IMR-90 (cell line): ENCODE measurements around the gene FBXO4. TPM values are rescaled to one million over a fixed set of nuclear protein-coding genes. Genes with fewer than 3 reads are reported as not detected.

Experiments used
- ATAC-seq: fragments of 200-7000 bp; cut with Tn5 transposase; 2 replicates; pipeline ENCODE4 v1.9.1; 2020; ENCODE audit warnings: low read depth, mild to moderate bottlenecking, moderate library complexity
- BruUV-seq: library from RNA; stranded (reverse); fragments of 400-500 nt; replicated peaks from 2 replicates; lab custom pipeline; 2021; lab: Mats Ljungman, UMichigan
- CTCF ChIA-PET: fragments of 300-600 bp; formaldehyde crosslinking; extraction: SDS; loops from one replicate; lab custom pipeline; 2021; ENCODE audit warnings: antibody characterized with exemption; lab: Yijun Ruan, JAX
- POLR2A ChIA-PET: fragments of 300-600 bp; sonication (Branson Sonifier 250); formaldehyde crosslinking; loops from one replicate; lab custom pipeline; 2022; ENCODE audit warnings: antibody characterized with exemption; ENCODE audit not compliant: unreplicated experiment; lab: Charles Lee
- DNase-seq: peaks from one replicate; pipeline ENCODE4 v3.0.0; 2013
- H2AFZ ChIP-seq: replicated peaks from 2 replicates; pipeline ENCODE3; 2013; ENCODE audit warnings: low read length, mild to moderate bottlenecking; ENCODE audit not compliant: poor library complexity
- H2AK5ac ChIP-seq: 2 replicates; pipeline ENCODE4 v1.6.1; 2013; ENCODE audit warnings: low read depth, low read length, inconsistent platforms
- H2AK9ac ChIP-seq: replicated peaks from 2 replicates; pipeline ENCODE3; 2013; ENCODE audit warnings: mild to moderate bottlenecking, low read depth, low read length, moderate library complexity; ENCODE audit not compliant: poor library complexity
- H2BK120ac ChIP-seq: 2 replicates; pipeline ENCODE4 v1.6.1; 2013; ENCODE audit warnings: low read depth, low read length, inconsistent platforms
- H2BK15ac ChIP-seq: 3 replicates; pipeline ENCODE4 v1.6.1; 2013; ENCODE audit warnings: low read depth, low read length, inconsistent platforms
- H2BK20ac ChIP-seq: 2 replicates; pipeline ENCODE4 v1.6.1; 2013; ENCODE audit warnings: low read depth, mild to moderate bottlenecking, inconsistent platforms, low read length, moderate library complexity
- H2BK5ac ChIP-seq: 2 replicates; pipeline ENCODE4 v1.6.1; 2013; ENCODE audit warnings: mild to moderate bottlenecking, low read depth, low read length, inconsistent platforms; ENCODE audit not compliant: poor library complexity, severe bottlenecking
- H3K14ac ChIP-seq: replicated peaks from 2 replicates; pipeline ENCODE4 v1.6.1; 2013; ENCODE audit warnings: low read depth, low read length, inconsistent platforms
- H3K18ac ChIP-seq: 2 replicates; pipeline ENCODE4 v1.6.1; 2013; ENCODE audit warnings: low read depth, low read length, control low read depth
- H3K23ac ChIP-seq: 2 replicates; pipeline ENCODE4 v1.6.1; 2013; ENCODE audit warnings: low read depth, low read length, inconsistent platforms
- H3K27ac ChIP-seq: 2 replicates; pipeline ENCODE4 v1.5.1; 2013; ENCODE audit warnings: mild to moderate bottlenecking, control low read depth, low read length; ENCODE audit not compliant: insufficient read depth
- H3K27me3 ChIP-seq: 2 replicates; pipeline ENCODE4 v1.6.1; 2013; ENCODE audit warnings: low read length; ENCODE audit not compliant: control insufficient read depth, insufficient read depth
- H3K36me3 ChIP-seq: 2 replicates; pipeline ENCODE4 v1.6.1; 2013; ENCODE audit warnings: low read length, mixed read lengths; ENCODE audit not compliant: control insufficient read depth, insufficient read depth
- H3K4ac ChIP-seq: 2 replicates; pipeline ENCODE4 v1.6.1; 2013; ENCODE audit warnings: low read depth, low read length, inconsistent platforms
- H3K4me1 ChIP-seq: 2 replicates; pipeline ENCODE4 v1.6.1; 2013; ENCODE audit warnings: low read length, mixed read lengths; ENCODE audit not compliant: control insufficient read depth, insufficient read depth
- H3K4me2 ChIP-seq: 2 replicates; pipeline ENCODE4 v1.6.1; 2013; ENCODE audit warnings: low read depth, mild to moderate bottlenecking, control low read depth, low read length, moderate library complexity
- H3K4me3 ChIP-seq: 2 replicates; pipeline ENCODE4 v1.5.1; 2013; ENCODE audit warnings: low read depth, mild to moderate bottlenecking, control low read depth, low read length, moderate library complexity; ENCODE audit not compliant: insufficient read depth
- H3K56ac ChIP-seq: 2 replicates; pipeline ENCODE4 v1.6.1; 2013; ENCODE audit warnings: low read length, inconsistent platforms; ENCODE audit not compliant: insufficient read depth; ENCODE audit errors: extremely low read depth
- H3K79me1 ChIP-seq, 2 experiments: 2 replicates each; pipeline ENCODE4 v1.6.1; 2013; ENCODE audit warnings: low read length in 2 of 2, inconsistent platforms in 1 of 2, low read depth in 1 of 2
- H3K9ac ChIP-seq: 2 replicates; pipeline ENCODE4 v1.6.1; 2013; ENCODE audit warnings: low read depth, low read length, control low read depth
- H3K9me1 ChIP-seq: 2 replicates; pipeline ENCODE4 v1.6.1; 2013; ENCODE audit warnings: low read length, inconsistent platforms; ENCODE audit not compliant: insufficient read depth
- H3K9me3 ChIP-seq: 2 replicates; pipeline ENCODE4 v1.6.1; 2013; ENCODE audit warnings: low read length; ENCODE audit not compliant: control insufficient read depth, insufficient read depth
- H4K20me1 ChIP-seq: 2 replicates; pipeline ENCODE4 v1.6.1; 2013; ENCODE audit warnings: low read length, inconsistent platforms; ENCODE audit not compliant: insufficient read depth
- H4K5ac ChIP-seq: 2 replicates; pipeline ENCODE4 v1.6.1; 2013; ENCODE audit warnings: mild to moderate bottlenecking, low read depth, low read length, control low read depth
- H4K8ac ChIP-seq, 2 experiments: 2 replicates each; pipeline ENCODE4 v1.6.1; 2013; ENCODE audit warnings: low read depth in 2 of 2, low read length in 2 of 2, control low read depth in 1 of 2, inconsistent platforms in 1 of 2
- H4K91ac ChIP-seq: 2 replicates; pipeline ENCODE4 v1.6.1; 2013; ENCODE audit warnings: low read depth, low read length, inconsistent platforms; ENCODE audit not compliant: insufficient read depth
- BHLHE40 ChIP-seq: fragments of 150-350 bp; IDR thresholded peaks from 2 replicates; pipeline ENCODE4 v1.6.1; 2016; ENCODE audit warnings: mild to moderate bottlenecking, low read depth, low read length
- CEBPB ChIP-seq: IDR thresholded peaks from 2 replicates; pipeline ENCODE4 v1.6.1; 2012; ENCODE audit warnings: low read depth, low read length, improper control_type of control experiment
- CHD1 ChIP-seq: IDR thresholded peaks from 2 replicates; pipeline ENCODE4 v1.6.1; 2012; ENCODE audit warnings: low read depth, low read length, improper control_type of control experiment
- CTCF ChIP-seq: conservative IDR thresholded peaks from 2 replicates; pipeline ENCODE4 v1.5.1; 2012; ENCODE audit warnings: mild to moderate bottlenecking, low read depth, low read length, improper control_type of control experiment
- ELK1 ChIP-seq: fragments of 150-350 bp; IDR thresholded peaks from 2 replicates; pipeline ENCODE4 v1.6.1; 2016; ENCODE audit warnings: low read depth, mild to moderate bottlenecking, low read length, moderate library complexity, borderline replicate concordance
- MAFK ChIP-seq: IDR thresholded peaks from 2 replicates; pipeline ENCODE4 v1.6.1; 2012; ENCODE audit warnings: low read depth, low read length, improper control_type of control experiment
- MAZ ChIP-seq: IDR thresholded peaks from 2 replicates; pipeline ENCODE4 v1.6.1; 2012; ENCODE audit warnings: low read depth, mild to moderate bottlenecking, low read length, improper control_type of control experiment, moderate library complexity, borderline replicate concordance
- NFE2L2 ChIP-seq: fragments of 150-350 bp; IDR thresholded peaks from 2 replicates; pipeline ENCODE4 v1.6.1; 2016; ENCODE audit warnings: low read depth, mild to moderate bottlenecking, low read length
- POLR2A ChIP-seq: IDR thresholded peaks from 2 replicates; pipeline ENCODE4 v1.6.1; 2012; ENCODE audit warnings: mild to moderate bottlenecking, low read depth, low read length
- RCOR1 ChIP-seq: IDR thresholded peaks from 2 replicates; pipeline ENCODE4 v1.6.1; 2012; ENCODE audit warnings: mild to moderate bottlenecking, low read length, improper control_type of control experiment; ENCODE audit not compliant: insufficient replicate concordance
- RFX5 ChIP-seq: IDR thresholded peaks from 2 replicates; pipeline ENCODE4 v1.8.0; 2012; ENCODE audit warnings: low read depth, mild to moderate bottlenecking, low read length, moderate library complexity
- SMC3 ChIP-seq: fragments of 150-350 bp; IDR thresholded peaks from 2 replicates; pipeline ENCODE4 v1.6.1; 2016; ENCODE audit warnings: low read depth, mild to moderate bottlenecking, antibody characterized with exemption, low read length, moderate library complexity
- WGBS, 2 experiments: methylation state at CpG; one replicate each; pipeline versions ENCODE4 v1.1.5 to v1.1.7; 2013; ENCODE audit warnings: missing lambda C conversion rate in 2 of 2; ENCODE audit not compliant: insufficient read length in 1 of 2; ENCODE audit errors: extremely low coverage in 2 of 2; 5-methylcytosine and 5-hydroxymethylcytosine counted together
- dilution Hi-C: fragments of 300-500 bp; cut with HindIII; formaldehyde crosslinking; loops from one replicate; pipeline ENCODE4 v1.14.3; 2018; ENCODE audit warnings: low sequenced_read_pairs; ENCODE audit not compliant: unreplicated experiment
- in situ Hi-C: fragments of 300-500 bp; cut with MboI; formaldehyde crosslinking; loops from 3 replicates; pipeline ENCODE4 v1.14.3; 2019; ENCODE audit warnings: low sequenced_read_pairs, inconsistent platforms, mixed read lengths
- intact Hi-C: fragments of 100-400 bp; cut with micrococcal nuclease; formaldehyde crosslinking; loops from 2 replicates; pipeline ENCODE4 v1.10.0; 2022
- polyA plus RNA-seq, 3 experiments: library from polyadenylated mRNA; depleted of rRNA; stranded (reverse); fragments of >200 nt; gene quantifications; 2 replicates each; pipeline ENCODE4 v1.2.3, GENCODE V29; 2012; ENCODE audit warnings: low replicate concordance in 1 of 3
- total RNA-seq: library from RNA; depleted of rRNA; stranded (reverse); fragments of >200 nt; gene quantifications from 2 replicates; pipeline ENCODE4 v1.2.3, GENCODE V29; 2012

Gene FBXO4
- total and polyA plus RNA-seq, 2 of the 4 experiments (the other 2 are of a cell fraction) = 3.5 to 4.1 TPM

DNA sequence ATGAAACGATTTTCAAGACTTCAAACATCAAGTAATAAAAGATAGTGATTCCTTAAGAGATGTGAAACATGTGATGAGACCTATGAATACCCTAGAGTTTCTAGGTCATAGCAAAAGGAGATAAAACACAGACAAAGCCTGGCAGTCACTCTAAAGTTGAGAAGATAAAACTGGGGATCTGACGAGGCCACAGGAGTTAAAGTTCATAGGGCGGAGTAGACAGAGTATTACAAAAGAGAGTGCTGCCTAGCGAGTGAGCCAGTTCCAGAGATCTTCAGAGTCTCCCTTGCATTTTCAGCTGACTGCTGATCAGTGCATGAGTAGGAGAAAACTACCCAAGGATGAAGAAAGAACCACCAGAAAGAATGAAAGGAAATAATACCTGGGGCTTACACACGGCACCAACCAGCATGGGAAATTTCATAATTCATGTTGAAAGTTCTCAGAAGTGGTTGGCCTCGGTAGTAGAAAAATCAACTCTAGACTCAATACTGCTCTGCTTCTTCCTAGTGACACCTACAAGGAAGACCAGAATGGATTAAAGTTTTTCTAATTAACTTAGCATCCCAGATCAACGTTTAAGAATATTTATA is 30.4 kb downstream of the FBXO4 start:
- H2BK20ac ChIP-seq = no peak overlapping the region
- no CpG with 5 or more reads among the region's 7 CpGs for WGBS, 2 experiments

More for the DNA sequence above, 30.4 kb downstream of the FBXO4 start:
- dilution Hi-C loops = no loop called here
- Histone ChIP-seq H3K36me3 (no peaks in the 10 kb centered on the region), H4K5ac (no peak overlapping the region), H3K9ac (no peak overlapping the region), H3K4ac (no peak overlapping the region), H3K27ac (no peak overlapping the region), H4K8ac (no peak overlapping the region), H2AFZ (no peak overlapping the region), H2BK5ac (no peak overlapping the region), H3K79me1 (no peaks in the 10 kb centered on the region), H3K56ac (no peak overlapping the region), H3K9me1 (no peaks in the 10 kb centered on the region; the same call in 1 of the 2 replicates), H4K20me1 (no peaks in the 10 kb centered on the region), H3K18ac (no peak overlapping the region), H3K9me3 (no peaks in the 10 kb centered on the region), H2BK15ac (no peak overlapping the region), H4K91ac (no peak overlapping the region), H3K4me1 (no peaks in the 10 kb centered on the region), H3K4me3 (no peak overlapping the region), H2AK5ac (no peak overlapping the region), H3K27me3 (no peaks in the 10 kb centered on the region), H3K14ac (no peak overlapping the region), H3K4me2 (no peak overlapping the region), H3K23ac (no peak overlapping the region), H2AK9ac (no peak overlapping the region), H2BK120ac (no peak overlapping the region)
- intact Hi-C loops = no loop called here
- no peak for DNase-seq
- no TSS peak for BruUV-seq
- no peak for ATAC-seq
- ChIA-PET POLR2A (no interaction called here), CTCF (no interaction called here)
- in situ Hi-C loops = no loop called here
- no peak for TF ChIP-seq CTCF
- TF ChIP-seq NFE2L2 = no peak
- TF ChIP-seq POLR2A = no peak
- TF ChIP-seq MAZ = no peak
- no peak for TF ChIP-seq CHD1
- no peak for TF ChIP-seq BHLHE40
- TF ChIP-seq ELK1 = no peak
- TF ChIP-seq SMC3 = no peak
- no peak for TF ChIP-seq CEBPB
- TF ChIP-seq MAFK = no peak
- TF ChIP-seq RCOR1 = no peak
- TF ChIP-seq RFX5 = no peak
